Activated T-helper 1 cell treated with anti-CD3 and anti-CD28 coated beads, Interleukin-2, amount 50 U/mL, for 16 hours (primary cell): ENCODE measurements around the gene SNX24.
"Not testable (repeated sequence)": the region's sequence is repeated elsewhere in the genome, so short reads cannot be mapped to it uniquely, and the experiment has no call there.

Experiments used
- DNase-seq, 2 donors: peaks; one replicate each; pipeline ENCODE4 v3.0.0-alpha.2; 2020; ENCODE audit warnings: low read depth in 1 of 2, low spot score in 1 of 2

SNX24 gene

GRCh38 chr5:122845229-122846050 lies at the start of gene SNX24:
SNX24 (plus strand) TSS chr5:122845613; CDS start chr5:122845634, 21 bp downstream.
- peak; percentile 44 to 54 for DNase-seq

GRCh38 chr5:122805481-122805880 lies 39.9 kb upstream of the SNX24 start:
- DNase-seq, result no peak

GRCh38 chr5:122810405-122810804 lies 35.0 kb upstream of the SNX24 start:
- DNase-seq, result no peak

- no peak for DNase-seq
Measured at GRCh38 chr5:122815218-122815767, 30.1 kb upstream of the SNX24 start.

- DNase-seq, result no peak
Measured at GRCh38 chr5:122816756-122817155, 28.7 kb upstream of the SNX24 start.

- no peak for DNase-seq
Measured at GRCh38 chr5:122831984-122832383, 13.4 kb upstream of the SNX24 start.

- no peak for DNase-seq
Measured at GRCh38 chr5:122835681-122836080, 9.7 kb upstream of the SNX24 start.

GRCh38 chr5:122836947-122837346 lies 8.5 kb upstream of the SNX24 start:
- no peak for DNase-seq

GRCh38 chr5:122839731-122840130 lies 5.7 kb upstream of the SNX24 start:
- DNase-seq, result no peak

GRCh38 chr5:122842016-122842580 lies 3.3 kb upstream of the SNX24 start:
- DNase-seq, result no peak

GRCh38 chr5:122844136-122844909 lies 1.1 kb upstream of the SNX24 start:
- DNase-seq, result no peak

GRCh38 chr5:122844910-122845228 lies 544 bp upstream of the SNX24 start:
- DNase-seq, result no peak

- DNase-seq, result no peak
Measured at GRCh38 chr5:122846051-122846550, 688 bp downstream of the SNX24 start.

GRCh38 chr5:122847687-122848081 lies 2.3 kb downstream of the SNX24 start:
- no peak for DNase-seq

- DNase-seq, result no peak
Measured at GRCh38 chr5:122849771-122850170, 4.4 kb downstream of the SNX24 start.

- DNase-seq, result not testable (repeated sequence)
Measured at GRCh38 chr5:122857538-122857937, 12.1 kb downstream of the SNX24 start.

GRCh38 chr5:122858451-122858850 lies 13.0 kb downstream of the SNX24 start:
- DNase-seq, result no peak

- no peak for DNase-seq
Measured at GRCh38 chr5:122863240-122863639, 17.8 kb downstream of the SNX24 start.

GRCh38 chr5:122863721-122864120 lies 18.3 kb downstream of the SNX24 start:
- DNase-seq, result no peak

- no peak for DNase-seq
Measured at GRCh38 chr5:122864400-122864799, 19.0 kb downstream of the SNX24 start.

- DNase-seq, result no peak
Measured at GRCh38 chr5:122864842-122865241, 19.4 kb downstream of the SNX24 start.
